Ascending aorta (tissue), 2 donors: ENCODE data around the gene FNDC11. TPM values are rescaled to one million over a fixed set of nuclear protein-coding genes. Genes with fewer than 3 reads are reported as not detected.

Source experiments
- DNase-seq, 2 donors: peaks; one replicate each; pipeline ENCODE4 v3.0.0-alpha.2; 2019; ENCODE audit warnings: low spot score in 2 of 2
- H3K27ac ChIP-seq, 2 donors: fragments of 200-600 bp; sonication (generic); one replicate each; pipeline ENCODE4 v1.5.1; 2016 to 2017; ENCODE audit warnings: mild to moderate bottlenecking in 1 of 2
- H3K27me3 ChIP-seq: fragments of 200-600 bp; sonication (generic); one replicate; pipeline ENCODE4 v1.5.1; 2017
- H3K36me3 ChIP-seq, 2 donors: fragments of 200-600 bp; sonication (generic); one replicate each; pipeline ENCODE4 v1.5.1; 2016
- H3K4me1 ChIP-seq, 2 donors: fragments of 200-600 bp; sonication (generic); one replicate each; pipeline ENCODE4 v1.5.1; 2016 to 2017; ENCODE audit warnings: mild to moderate bottlenecking in 1 of 2
- H3K4me3 ChIP-seq, 2 donors: fragments of 200-600 bp; sonication (generic); one replicate each; pipeline ENCODE4 v1.5.1; 2016 to 2017; ENCODE audit warnings: mild to moderate bottlenecking in 1 of 2
- H3K9me3 ChIP-seq, 2 donors: fragments of 200-600 bp; sonication (generic); one replicate each; pipeline ENCODE4 v1.5.1; 2016
- CTCF ChIP-seq, 3 experiments: fragments of 200-600 bp in 2 of 3; fragments of 450-650 bp in 1 of 3; sonication (generic) in 2 of 3; IDR thresholded peaks; one replicate each; pipeline ENCODE4 v1.5.1; 2016 to 2019; ENCODE audit warnings: antibody characterized with exemption in 3 of 3, mild to moderate bottlenecking in 1 of 3, moderate library complexity in 1 of 3
- intact Hi-C: fragments of 100-400 bp; cut with DNase I; formaldehyde crosslinking; loops from one replicate; pipeline ENCODE4 v1.15.1; 2023
- total RNA-seq: library from RNA; depleted of rRNA; stranded (reverse); fragments of >200 nt; gene quantifications from one replicate; pipeline ENCODE4 v1.1.0, GENCODE V29; 2016

Gene FNDC11
- total RNA-seq, 1 donor from 2014 or later: not detected

GRCh38 chr20:63518351-63518861 lies 35.6 kb upstream of the FNDC11 start:
- no peaks in the 10 kb centered on the region for H3K27me3 ChIP-seq
- no peaks in the 10 kb centered on the region for H3K9me3 ChIP-seq
- DNase-seq: peak in 1 of 2 donors; percentile 63
- H3K4me1 ChIP-seq: peaks cover 16 to 18% of the 10 kb centered on the region in 2 donors
- peaks cover 0 to 14% of the 10 kb centered on the region in 2 donors for H3K36me3 ChIP-seq
- H3K4me3 ChIP-seq: no peak overlapping the region
- no peak overlapping the region for H3K27ac ChIP-seq
- intact Hi-C loops: loop anchor here (10.0 kb wide), 1 partner anchor 304 kb away; the partner anchor contains the start of gene YTHDF1
- TF ChIP-seq CTCF (IDR thresholded peaks at IDR 0.05): no peak

DNA sequence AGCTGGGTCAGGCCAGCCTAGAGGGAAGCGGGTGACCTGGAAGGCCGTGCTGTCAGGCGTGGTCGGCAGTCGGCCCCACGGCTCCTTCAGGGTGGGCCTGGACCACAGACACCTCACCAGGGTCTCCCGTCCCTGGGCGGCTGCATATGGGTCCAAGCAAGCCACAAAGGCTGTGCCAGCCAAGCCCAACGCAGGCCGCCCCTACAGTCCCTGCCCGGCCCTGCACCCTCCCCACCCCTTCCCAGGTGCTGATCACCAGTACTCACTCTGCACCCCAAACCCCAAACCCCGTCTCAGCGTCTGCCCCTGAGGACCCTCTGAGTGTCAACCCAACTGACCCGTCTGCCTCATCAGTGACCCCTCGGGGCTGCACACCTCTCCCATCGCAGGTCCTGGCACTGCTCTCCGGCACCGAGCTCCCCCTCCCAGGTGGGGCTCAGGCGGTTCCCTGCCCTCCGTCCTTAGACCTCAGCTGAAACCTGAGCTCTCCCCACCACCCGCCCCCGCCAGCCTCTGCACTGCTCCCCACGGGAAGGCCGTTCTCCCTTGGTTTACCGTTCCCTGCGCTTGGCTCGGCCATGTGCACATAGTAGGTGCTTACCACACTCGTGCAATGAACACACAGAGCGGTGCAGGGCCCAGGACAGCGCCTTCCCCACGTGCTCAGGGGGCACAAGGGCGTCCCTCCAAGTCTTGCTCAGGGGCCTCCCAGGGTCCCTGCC lies 34.9 kb upstream of the FNDC11 start:
- no peak for DNase-seq
- H3K4me1 ChIP-seq: peaks cover 16 to 18% of the 10 kb centered on the region in 2 donors

GRCh38 chr20:63519668-63520503 lies 34.1 kb upstream of the FNDC11 start:
- intact Hi-C loops: loop anchor here (1.0 to 10.0 kb wide), 8 partner anchors 24 to 543 kb away; partner anchors contain the start of genes HELZ2, PRPF6, TCEA2 and UCKL1
- TF ChIP-seq CTCF (IDR thresholded peaks at IDR 0.05): peak in 2 of 3 experiments; percentile 23 to 47
- peak overlapping the region; percentile 80 to 97 for H3K4me3 ChIP-seq
- H3K4me1 ChIP-seq: peaks cover 16 to 18% of the 10 kb centered on the region in 2 donors
- H3K27me3 ChIP-seq: no peaks in the 10 kb centered on the region
- H3K36me3 ChIP-seq: peaks cover 0 to 17% of the 10 kb centered on the region in 2 donors
- peak overlapping the region; percentile 83 to 90 for H3K27ac ChIP-seq
- H3K9me3 ChIP-seq: no peaks in the 10 kb centered on the region
- peak in 1 of 2 donors; percentile 80 for DNase-seq

More for the DNA sequence above, 34.9 kb upstream of the FNDC11 start:
- peak overlapping the region; percentile 83 to 90 for H3K27ac ChIP-seq
- peak overlapping the region; percentile 80 to 97 for H3K4me3 ChIP-seq
- intact Hi-C loops: loop anchor here (10.0 kb wide), 1 partner anchor 304 kb away; the partner anchor contains the start of gene YTHDF1
- H3K27me3 ChIP-seq: no peaks in the 10 kb centered on the region
- TF ChIP-seq CTCF (IDR thresholded peaks at IDR 0.05): no peak
- no peaks in the 10 kb centered on the region for H3K9me3 ChIP-seq
- peaks cover 0 to 17% of the 10 kb centered on the region in 2 donors for H3K36me3 ChIP-seq

GRCh38 chr20:63520504-63520933 lies 33.4 kb upstream of the FNDC11 start, which contains the start of gene PPDPF:
PPDPF (plus strand) TSS chr20:63520765; CDS start chr20:63521309, 544 bp downstream.
- no peaks in the 10 kb centered on the region for H3K9me3 ChIP-seq
- H3K4me3 ChIP-seq: peak within 1 kb of the TSS; percentile 80 to 97
- peak within 1 kb of the TSS; percentile 83 to 90 for H3K27ac ChIP-seq
- peak in 1 of 2 donors; percentile 88 for DNase-seq
- peaks cover 16 to 18% of the 10 kb centered on the region in 2 donors for H3K4me1 ChIP-seq
- peaks cover 0 to 17% of the 10 kb centered on the region in 2 donors for H3K36me3 ChIP-seq
- intact Hi-C loops: loop anchor here (1.0 to 5.0 kb wide), 7 partner anchors 24 to 542 kb away; partner anchors contain the start of genes HELZ2, PRPF6, TCEA2 and UCKL1
- no peaks in the 10 kb centered on the region for H3K27me3 ChIP-seq
- TF ChIP-seq CTCF (IDR thresholded peaks at IDR 0.05): no peak
